Prostate gland (tissue), 2 donors: Measurements from ENCODE around the gene STK26.

Experiments
- CTCF ChIP-seq, 4 experiments: fragments of 200-600 bp in 2 of 4; fragments of 450-650 bp in 2 of 4; sonication (generic) in 2 of 4; IDR thresholded peaks; 1 replicate in 3 of 4; 2 replicates in 1 of 4; pipeline ENCODE4 v1.5.1; 2016 to 2019; ENCODE audit warnings: antibody characterized with exemption in 4 of 4, mild to moderate bottlenecking in 2 of 4, moderate library complexity in 2 of 4
- POLR2A ChIP-seq: fragments of 450-650 bp; IDR thresholded peaks from one replicate; pipeline ENCODE4 v1.6.1; 2016; ENCODE audit warnings: antibody characterized with exemption, mild to moderate bottlenecking
- POLR2AphosphoS5 ChIP-seq: sonication (generic); formaldehyde crosslinking; IDR thresholded peaks from one replicate; pipeline ENCODE4 v1.6.1; 2017; ENCODE audit warnings: antibody characterized with exemption

GRCh38 chrX:132058050-132058449 lies 34.9 kb downstream of the STK26 start:
- TF ChIP-seq POLR2AphosphoS5 = no peak
- TF ChIP-seq POLR2A = no peak
- no peak for TF ChIP-seq CTCF (IDR thresholded peaks at IDR 0.05)
